ENCODE results near the gene IQCM.

DNA sequence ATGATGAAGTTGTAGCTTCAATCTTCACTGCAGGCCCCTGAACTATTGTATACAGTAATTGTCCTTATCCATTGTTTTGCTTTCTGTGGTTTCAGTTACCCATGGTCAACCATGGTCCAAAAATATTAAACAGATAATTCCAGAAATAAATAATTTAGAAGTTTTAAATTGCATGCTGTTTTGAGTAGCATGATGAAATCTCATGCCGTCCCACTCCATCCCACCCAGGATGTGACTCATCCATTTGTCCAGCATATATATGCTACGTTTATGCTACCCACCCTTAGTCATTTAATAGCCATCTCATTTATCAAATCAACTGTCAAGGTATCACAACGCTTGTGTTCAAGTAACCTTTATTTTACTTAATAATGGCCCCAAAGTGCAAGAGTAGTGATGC, 34.5 kb downstream of the IQCM start:
- TF ChIP-seq POLR2A (IDR thresholded peaks at IDR 0.05), result no peak
- TF ChIP-seq, protein P1, sequence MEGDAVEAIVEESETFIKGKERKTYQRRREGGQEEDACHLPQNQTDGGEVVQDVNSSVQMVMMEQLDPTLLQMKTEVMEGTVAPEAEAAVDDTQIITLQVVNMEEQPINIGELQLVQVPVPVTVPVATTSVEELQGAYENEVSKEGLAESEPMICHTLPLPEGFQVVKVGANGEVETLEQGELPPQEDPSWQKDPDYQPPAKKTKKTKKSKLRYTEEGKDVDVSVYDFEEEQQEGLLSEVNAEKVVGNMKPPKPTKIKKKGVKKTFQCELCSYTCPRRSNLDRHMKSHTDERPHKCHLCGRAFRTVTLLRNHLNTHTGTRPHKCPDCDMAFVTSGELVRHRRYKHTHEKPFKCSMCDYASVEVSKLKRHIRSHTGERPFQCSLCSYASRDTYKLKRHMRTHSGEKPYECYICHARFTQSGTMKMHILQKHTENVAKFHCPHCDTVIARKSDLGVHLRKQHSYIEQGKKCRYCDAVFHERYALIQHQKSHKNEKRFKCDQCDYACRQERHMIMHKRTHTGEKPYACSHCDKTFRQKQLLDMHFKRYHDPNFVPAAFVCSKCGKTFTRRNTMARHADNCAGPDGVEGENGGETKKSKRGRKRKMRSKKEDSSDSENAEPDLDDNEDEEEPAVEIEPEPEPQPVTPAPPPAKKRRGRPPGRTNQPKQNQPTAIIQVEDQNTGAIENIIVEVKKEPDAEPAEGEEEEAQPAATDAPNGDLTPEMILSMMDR (IDR thresholded peaks at IDR 0.05), result no peak
